Uterus (tissue), 4 donors: ENCODE measurements around the gene BICRA. TPM values are rescaled to one million over a fixed set of nuclear protein-coding genes. Genes with fewer than 3 reads are reported as not detected.

Experiments used
- DNase-seq, 2 donors: peaks; one replicate each; pipeline ENCODE4 v3.0.0-alpha.2; 2019 to 2020
- H3K27ac ChIP-seq, 2 donors: fragments of 200-600 bp; sonication (generic); 1 replicate in 1 of 2; 2 replicates in 1 of 2; pipeline ENCODE4 v1.5.1; 2016 to 2018
- H3K27me3 ChIP-seq, 2 donors: fragments of 200-600 bp; sonication (generic); one replicate each; pipeline ENCODE4 v1.5.1; 2018 to 2019; ENCODE audit warnings: control low read depth in 1 of 2
- H3K36me3 ChIP-seq, 2 donors: fragments of 200-600 bp; sonication (generic); one replicate each; pipeline ENCODE4 v1.5.1; 2019; ENCODE audit warnings: control low read depth in 1 of 2
- H3K4me1 ChIP-seq, 2 donors: fragments of 200-600 bp; sonication (generic); one replicate each; pipeline ENCODE4 v1.5.1; 2018 to 2019; ENCODE audit warnings: control low read depth in 1 of 2
- H3K4me3 ChIP-seq, 2 donors: fragments of 200-600 bp; sonication (generic); 1 replicate in 1 of 2; 2 replicates in 1 of 2; pipeline ENCODE4 v1.5.1; 2018 to 2019; ENCODE audit warnings: mild to moderate bottlenecking in 1 of 2
- H3K9me3 ChIP-seq, 2 donors: fragments of 200-600 bp; sonication (generic); one replicate each; pipeline ENCODE4 v1.5.1; 2019; ENCODE audit warnings: control low read depth in 1 of 2
- CTCF ChIP-seq, 4 experiments: fragments of 200-600 bp in 2 of 4; fragments of 450-650 bp in 2 of 4; sonication (generic) in 2 of 4; IDR thresholded peaks; one replicate each; pipeline ENCODE4 v1.5.1; 2016 to 2019; ENCODE audit warnings: antibody characterized with exemption in 4 of 4, mild to moderate bottlenecking in 2 of 4, moderate library complexity in 1 of 4
- POLR2A ChIP-seq, 2 donors: fragments of 450-650 bp; IDR thresholded peaks; one replicate each; pipeline ENCODE4 v1.6.1; 2016; ENCODE audit warnings: antibody characterized with exemption in 2 of 2, mild to moderate bottlenecking in 1 of 2, moderate library complexity in 1 of 2
- intact Hi-C: fragments of 100-400 bp; cut with DNase I; formaldehyde crosslinking; loops from one replicate; pipeline ENCODE4 v1.15.1; 2023; ENCODE audit warnings: low total_unique reads
- total RNA-seq, 4 donors: library from RNA; depleted of rRNA in 3 of 4; stranded (reverse); fragments of >200 nt in 3 of 4; gene quantifications; one replicate each; pipeline versions ENCODE4 v1.1.0 to v1.2.4, GENCODE V29; 2014 to 2023
- donor health status: DM: yes; HTN: yes; CAD: no.

The BICRA gene
- total RNA-seq, 4 donors from 2014 or later = 2.0 to 28.1 (median 20.5) TPM

- TF ChIP-seq CTCF (IDR thresholded peaks at IDR 0.05) = no peak
- no peak for TF ChIP-seq POLR2A (IDR thresholded peaks at IDR 0.05)
- Histone ChIP-seq H3K4me1 (no peaks in the 10 kb centered on the region), H3K27ac (no peak overlapping the region)
Observed at GRCh38 chr19:47682939-47683338, 74.0 kb downstream of the BICRA start.

GRCh38 chr19:47686679-47687450 lies 77.9 kb downstream of the BICRA start:
- Histone ChIP-seq H3K27me3 (no peaks in the 10 kb centered on the region), H3K9me3 (no peaks in the 10 kb centered on the region), H3K4me1 (no peaks in the 10 kb centered on the region), H3K36me3 (no peaks in the 10 kb centered on the region), H3K4me3 (no peak overlapping the region), H3K27ac (no peak overlapping the region)
- TF ChIP-seq CTCF (IDR thresholded peaks at IDR 0.05) = no peak
- TF ChIP-seq POLR2A (IDR thresholded peaks at IDR 0.05) = no peak
- intact Hi-C loops = no loop called here
- no peak for DNase-seq

More at GRCh38 chr19:47682939-47683338, 74.0 kb downstream of the BICRA start:
- Histone ChIP-seq H3K36me3 (no peaks in the 10 kb centered on the region), H3K9me3 (no peaks in the 10 kb centered on the region), H3K4me3 (no peak overlapping the region), H3K27me3 (no peaks in the 10 kb centered on the region)
- intact Hi-C loops = no loop called here
- no peak for DNase-seq

- intact Hi-C loops = no loop called here
- TF ChIP-seq CTCF (IDR thresholded peaks at IDR 0.05) = no peak
- H3K36me3 ChIP-seq = no peaks in the 10 kb centered on the region
Observed at GRCh38 chr19:47687906-47688305, 79.0 kb downstream of the BICRA start.

GRCh38 chr19:47691090-47691489 lies 82.2 kb downstream of the BICRA start:
- no peak for DNase-seq
- Histone ChIP-seq H3K4me1 (no peaks in the 10 kb centered on the region), H3K4me3 (no peak overlapping the region), H3K27me3 (no peaks in the 10 kb centered on the region), H3K27ac (no peak overlapping the region), H3K36me3 (no peaks in the 10 kb centered on the region), H3K9me3 (no peaks in the 10 kb centered on the region)
- intact Hi-C loops = loop anchor here (10.0 kb wide), 1 partner anchor 406 kb away; no protein-coding TSS in a partner anchor
- no peak for TF ChIP-seq POLR2A (IDR thresholded peaks at IDR 0.05)
- TF ChIP-seq CTCF (IDR thresholded peaks at IDR 0.05) = no peak

More at GRCh38 chr19:47687906-47688305, 79.0 kb downstream of the BICRA start:
- H3K9me3 ChIP-seq = no peaks in the 10 kb centered on the region
- H3K4me1 ChIP-seq = no peaks in the 10 kb centered on the region
- H3K27ac ChIP-seq = no peak overlapping the region
- no peak overlapping the region for H3K4me3 ChIP-seq
- DNase-seq = no peak
- H3K27me3 ChIP-seq = no peaks in the 10 kb centered on the region

GRCh38 chr19:47691782-47692181 lies 82.8 kb downstream of the BICRA start:
- TF ChIP-seq CTCF (IDR thresholded peaks at IDR 0.05) (no peak), POLR2A (IDR thresholded peaks at IDR 0.05) (no peak)
- Histone ChIP-seq H3K27me3 (no peaks in the 10 kb centered on the region), H3K27ac (no peak overlapping the region), H3K36me3 (no peaks in the 10 kb centered on the region), H3K9me3 (no peaks in the 10 kb centered on the region), H3K4me1 (no peaks in the 10 kb centered on the region), H3K4me3 (no peak overlapping the region)
- DNase-seq = no peak
- intact Hi-C loops = loop anchor here (10.0 kb wide), 1 partner anchor 407 kb away; no protein-coding TSS in a partner anchor
